ENCODE results near the gene BRSK2. TPM values are rescaled to one million over a fixed set of nuclear protein-coding genes. Genes with fewer than 3 reads are reported as not detected.

The BRSK2 gene
- total and polyA plus RNA-seq, 9 of the 15 experiments (the other 6 are each of a cell fraction or from before 2014, with no cell fraction given) = 0.06 to 0.52 (median 0.18) TPM; not detected in 5

DNA sequence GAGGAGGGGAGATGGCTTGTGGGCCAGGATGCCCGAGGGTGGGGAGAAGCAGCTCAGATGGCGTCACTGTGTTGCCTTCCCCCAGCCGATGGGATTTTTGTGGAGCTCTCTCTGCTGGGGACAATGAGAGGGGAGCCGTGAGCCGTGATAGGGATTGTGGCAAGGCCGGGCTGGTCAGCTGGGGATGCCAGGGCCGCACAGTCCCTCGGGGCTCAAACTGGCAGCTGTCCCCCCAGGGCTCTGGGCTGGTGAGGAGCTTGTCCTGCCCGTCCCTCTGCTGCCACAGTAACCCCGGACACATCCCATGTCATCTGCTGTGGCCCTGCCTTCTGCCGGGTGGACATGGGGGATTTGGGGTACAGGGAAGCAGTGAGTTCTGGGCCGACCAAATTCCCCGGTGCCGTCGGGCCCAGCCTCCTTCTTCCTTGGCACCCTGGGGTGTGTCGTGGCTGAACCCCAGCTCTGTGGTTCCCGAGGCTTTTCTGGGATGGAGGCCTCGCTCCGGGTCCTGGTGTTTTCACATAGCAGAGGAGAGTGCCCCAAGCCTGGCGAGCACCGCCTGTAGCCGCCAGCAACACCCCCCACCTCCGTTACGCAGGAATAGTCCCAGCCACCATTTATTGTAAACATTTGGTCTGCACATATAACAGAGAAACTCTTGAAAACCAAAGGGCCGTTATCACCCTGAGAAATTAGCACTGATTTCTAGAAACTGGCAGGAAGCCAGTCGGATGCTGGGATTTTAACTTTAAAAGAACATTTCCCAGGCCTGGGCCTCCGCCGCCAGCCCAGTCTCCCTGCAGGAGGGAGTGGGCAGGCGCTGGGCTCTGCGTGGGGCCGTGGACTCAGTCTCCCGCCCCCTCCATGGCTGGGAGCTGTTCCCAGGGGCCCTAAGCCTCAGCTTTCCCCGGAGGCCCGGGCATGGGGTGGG lies 9.9 kb downstream of the BRSK2 start:
- no peaks in the 10 kb centered on the region for H3K9me1 ChIP-seq (ENCODE audit: control insufficient read depth, insufficient read depth, low read length)
- no peak for FAIRE-seq
- peaks cover 18% of the 10 kb centered on the region for H4K20me1 ChIP-seq (replicated peaks; ENCODE audit: control insufficient read depth, insufficient read depth, low read length)
- no peaks in the 10 kb centered on the region for H3K9me3 ChIP-seq (replicated peaks; ENCODE audit: control insufficient read depth, insufficient read depth, low read depth, low read length)
- ChIA-PET POLR2A (no interaction called here), CTCF (ENCODE audit: low intra/inter-chr PET ratio) (no interaction called here)
- H3K4me1 ChIP-seq (replicated peaks in 1 of 2; ENCODE audit: control insufficient read depth in 2 of 2, insufficient read depth in 2 of 2, low read length in 2 of 2) = peaks cover 0 to 39% of the 10 kb centered on the region in 2 experiments; a peak in 2 of 5 replicates
- peak in 1 of 4 experiments; percentile 18 for DNase-seq (ENCODE audit: extremely low read depth in 1 of 4, low spot score in 3 of 4)
- H3K36me3 ChIP-seq (ENCODE audit: control insufficient read depth, insufficient read depth, low read length) = no peaks in the 10 kb centered on the region
- ATAC-seq = no peak
- H2AFZ ChIP-seq (ENCODE audit: low read depth, low read length) = no peak overlapping the region
- no peak overlapping the region for H3K4me3 ChIP-seq
- intact Hi-C loops (cut with micrococcal nuclease) (no loop called here), in situ Hi-C loops (cut with MboI) (no loop called here)
- no peak overlapping the region for H3K27ac ChIP-seq (ENCODE audit: extremely low read depth, low read depth, low read length)
- no peak overlapping the region for H3K9ac ChIP-seq (ENCODE audit: insufficient read depth in 1 of 2, low read depth in 2 of 2, low read length in 2 of 2)
- no TSS peak for BruUV-seq (replicated peaks)
- peaks cover 0 to 62% of the 10 kb centered on the region in 2 experiments; a peak in 2 of 5 replicates for H3K27me3 ChIP-seq (ENCODE audit: control insufficient read depth in 2 of 2, insufficient read depth in 2 of 2, low read length in 2 of 2)
- under 1% methylated on average over 21 of the region's 34 CpGs for WGBS (ENCODE audit: insufficient coverage, low coverage, missing lambda C conversion rate)
- H3K79me2 ChIP-seq (ENCODE audit: control insufficient read depth, insufficient read depth, low read length) = no peaks in the 10 kb centered on the region
- no peak overlapping the region for H3K4me2 ChIP-seq (ENCODE audit: insufficient read depth, low read length)
- no peak for TF ChIP-seq YY1 (IDR thresholded peaks at IDR 0.05; ENCODE audit: borderline replicate concordance in 1 of 3, control insufficient read depth in 1 of 3, extremely low read depth in 1 of 3, insufficient read depth in 3 of 3, insufficient read length in 1 of 3, insufficient replicate concordance in 2 of 3, low read depth in 1 of 3, low read length in 2 of 3)
- TF ChIP-seq RCOR1 (IDR thresholded peaks at IDR 0.05; ENCODE audit: borderline replicate concordance in 1 of 2, low read depth in 2 of 2, low read length in 2 of 2) = peak in 1 of 2 experiments; percentile 88; a peak in 2 of 4 replicates
- no peak for TF ChIP-seq PYGO2 (tag; IDR thresholded peaks at IDR 0.05)
- TF ChIP-seq PHF21A (IDR thresholded peaks at IDR 0.05; ENCODE audit: borderline replicate concordance, low read depth) = peak; percentile 65; the same call in 1 of the 2 replicates
- TF ChIP-seq POLR2AphosphoS2 (IDR thresholded peaks at IDR 0.05; ENCODE audit: low read length) = no peak
- TF ChIP-seq FOXJ3 (CRISPR knock-in tag; IDR thresholded peaks at IDR 0.05) = no peak
- peak; percentile 77 for TF ChIP-seq NFIC (IDR thresholded peaks at IDR 0.05)
- TF ChIP-seq CEBPZ (IDR thresholded peaks at IDR 0.05; ENCODE audit: borderline replicate concordance, low read depth, low read length) = no peak
- TF ChIP-seq NFYB (IDR thresholded peaks at IDR 0.05; ENCODE audit: extremely low read depth, insufficient read length) = no peak
- TF ChIP-seq FOXK2 (conservative IDR thresholded peaks at IDR 0.05 in 1 of 2, IDR thresholded peaks at IDR 0.05 in 1 of 2; ENCODE audit: low read depth in 2 of 2) = no peak
- TF ChIP-seq, protein P1, sequence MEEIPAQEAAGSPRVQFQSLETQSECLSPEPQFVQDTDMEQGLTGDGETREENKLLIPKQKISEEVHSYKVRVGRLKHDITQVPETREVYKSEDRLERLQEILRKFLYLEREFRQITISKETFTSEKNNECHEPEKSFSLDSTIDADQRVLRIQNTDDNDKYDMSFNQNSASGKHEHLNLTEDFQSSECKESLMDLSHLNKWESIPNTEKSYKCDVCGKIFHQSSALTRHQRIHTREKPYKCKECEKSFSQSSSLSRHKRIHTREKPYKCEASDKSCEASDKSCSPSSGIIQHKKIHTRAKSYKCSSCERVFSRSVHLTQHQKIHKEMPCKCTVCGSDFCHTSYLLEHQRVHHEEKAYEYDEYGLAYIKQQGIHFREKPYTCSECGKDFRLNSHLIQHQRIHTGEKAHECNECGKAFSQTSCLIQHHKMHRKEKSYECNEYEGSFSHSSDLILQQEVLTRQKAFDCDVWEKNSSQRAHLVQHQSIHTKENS (CRISPR knock-in tag; IDR thresholded peaks at IDR 0.05) = no peak
- TF ChIP-seq ZFX (CRISPR knock-in tag; IDR thresholded peaks at IDR 0.05) = no peak
- TF ChIP-seq THRB (CRISPR knock-in tag; conservative IDR thresholded peaks at IDR 0.05) = no peak
- no peak for TF ChIP-seq SIN3B (IDR thresholded peaks at IDR 0.05; ENCODE audit: low read depth)
- no peak for TF ChIP-seq CBFA2T3 (IDR thresholded peaks at IDR 0.05)

All from K562 (cell line).